Measurements from ENCODE around the gene ZP1.
A peak's percentile ranks its signal among the peaks of the same experiment; 100 is the strongest.

ZP1 gene

GRCh38 chr11:60878245-60879101 is 11.1 kb downstream of the ZP1 start:
- no peak overlapping the region for H3K4me3 Mint-ChIP-seq
- H3K27ac Mint-ChIP-seq, result no peak overlapping the region
- no peaks in the 10 kb centered on the region for H3K9me3 Mint-ChIP-seq
- DNase-seq (no peak), ATAC-seq (no peak)
- no peaks in the 10 kb centered on the region for H3K27me3 Mint-ChIP-seq
- peaks cover under 1% of the 10 kb centered on the region for H3K4me1 Mint-ChIP-seq

- Mint-ChIP-seq H3K4me3 (no peak overlapping the region), H3K4me1 (no peaks in the 10 kb centered on the region), H3K27me3 (no peaks in the 10 kb centered on the region), H3K27ac (no peak overlapping the region), H3K9me3 (no peaks in the 10 kb centered on the region)
- ATAC-seq, result no peak
- no peak for DNase-seq
Observed at GRCh38 chr11:60879104-60879503, 11.8 kb downstream of the ZP1 start.

GRCh38 chr11:60879971-60880588 is 12.7 kb downstream of the ZP1 start:
- Mint-ChIP-seq H3K27ac (no peak overlapping the region), H3K27me3 (no peaks in the 10 kb centered on the region), H3K9me3 (no peaks in the 10 kb centered on the region), H3K4me3 (no peak overlapping the region), H3K4me1 (no peaks in the 10 kb centered on the region)
- ATAC-seq (no peak), DNase-seq (no peak)

- Mint-ChIP-seq H3K4me1 (no peaks in the 10 kb centered on the region), H3K4me3 (no peak overlapping the region), H3K9me3 (no peaks in the 10 kb centered on the region), H3K27ac (no peak overlapping the region), H3K27me3 (no peaks in the 10 kb centered on the region)
- no peak for ATAC-seq
- DNase-seq, result no peak
Observed at GRCh38 chr11:60880643-60881282, 13.4 kb downstream of the ZP1 start.

GRCh38 chr11:60887556-60887955 is 20.2 kb downstream of the ZP1 start:
- Mint-ChIP-seq H3K9me3 (no peaks in the 10 kb centered on the region), H3K4me3 (no peak overlapping the region), H3K4me1 (no peaks in the 10 kb centered on the region), H3K27ac (no peak overlapping the region), H3K27me3 (no peaks in the 10 kb centered on the region)
- DNase-seq, result peak in 1 of 2 donors; percentile 34
- ATAC-seq, result peak; percentile 95

GRCh38 chr11:60889869-60890311 is 22.5 kb downstream of the ZP1 start:
- peak overlapping the region; percentile 50 to 85 for H3K27ac Mint-ChIP-seq
- no peaks in the 10 kb centered on the region for H3K4me1 Mint-ChIP-seq
- no peaks in the 10 kb centered on the region for H3K9me3 Mint-ChIP-seq
- no peak for DNase-seq
- ATAC-seq, result no peak
- H3K4me3 Mint-ChIP-seq, result no peak overlapping the region
- H3K27me3 Mint-ChIP-seq, result no peaks in the 10 kb centered on the region

GRCh38 chr11:60890696-60891095 is 23.4 kb downstream of the ZP1 start:
- ATAC-seq (no peak), DNase-seq (no peak)
- Mint-ChIP-seq H3K4me1 (no peaks in the 10 kb centered on the region), H3K27me3 (no peaks in the 10 kb centered on the region), H3K4me3 (no peak overlapping the region), H3K9me3 (no peaks in the 10 kb centered on the region), H3K27ac (no peak overlapping the region)

- DNase-seq (no peak), ATAC-seq (no peak)
- peak overlapping the region in 1 of 2 donors; percentile 54 for H3K27ac Mint-ChIP-seq
- H3K4me3 Mint-ChIP-seq, result no peak overlapping the region
- H3K27me3 Mint-ChIP-seq, result no peaks in the 10 kb centered on the region
- no peaks in the 10 kb centered on the region for H3K9me3 Mint-ChIP-seq
- H3K4me1 Mint-ChIP-seq, result no peaks in the 10 kb centered on the region
Observed at GRCh38 chr11:60891103-60891741, 23.9 kb downstream of the ZP1 start.

GRCh38 chr11:60895687-60896086 is 28.3 kb downstream of the ZP1 start:
- ATAC-seq (no peak), DNase-seq (no peak)
- H3K27me3 Mint-ChIP-seq, result no peaks in the 10 kb centered on the region
- no peaks in the 10 kb centered on the region for H3K9me3 Mint-ChIP-seq
- H3K27ac Mint-ChIP-seq, result no peak overlapping the region
- H3K4me3 Mint-ChIP-seq, result no peak overlapping the region
- H3K4me1 Mint-ChIP-seq, result peaks cover 10% of the 10 kb centered on the region

GRCh38 chr11:60897496-60897895 is 30.2 kb downstream of the ZP1 start:
- no peak overlapping the region for H3K27ac Mint-ChIP-seq
- ATAC-seq (no peak), DNase-seq (no peak)
- H3K4me1 Mint-ChIP-seq, result peaks cover 14% of the 10 kb centered on the region
- no peaks in the 10 kb centered on the region for H3K27me3 Mint-ChIP-seq
- no peak overlapping the region for H3K4me3 Mint-ChIP-seq
- no peaks in the 10 kb centered on the region for H3K9me3 Mint-ChIP-seq

GRCh38 chr11:60899046-60899936 is 31.9 kb downstream of the ZP1 start:
- Mint-ChIP-seq H3K27me3 (no peaks in the 10 kb centered on the region), H3K27ac (no peak overlapping the region), H3K4me3 (no peak overlapping the region), H3K9me3 (no peaks in the 10 kb centered on the region), H3K4me1 (peaks cover 27% of the 10 kb centered on the region)
- peak; percentile 78 for ATAC-seq
- DNase-seq, result peak in 1 of 2 donors; percentile 41

GRCh38 chr11:60899977-60900376 is 32.6 kb downstream of the ZP1 start:
- DNase-seq (no peak), ATAC-seq (no peak)
- Mint-ChIP-seq H3K9me3 (no peaks in the 10 kb centered on the region), H3K4me3 (no peak overlapping the region), H3K27ac (no peak overlapping the region), H3K27me3 (no peaks in the 10 kb centered on the region), H3K4me1 (peaks cover 33% of the 10 kb centered on the region)

GRCh38 chr11:60900673-60901404 is 33.5 kb downstream of the ZP1 start:
- no peak overlapping the region for H3K27ac Mint-ChIP-seq
- DNase-seq, result no peak
- no peaks in the 10 kb centered on the region for H3K27me3 Mint-ChIP-seq
- no peaks in the 10 kb centered on the region for H3K9me3 Mint-ChIP-seq
- H3K4me1 Mint-ChIP-seq, result peaks cover 41% of the 10 kb centered on the region
- no peak overlapping the region for H3K4me3 Mint-ChIP-seq
- no peak for ATAC-seq

- Mint-ChIP-seq H3K9me3 (no peaks in the 10 kb centered on the region), H3K4me3 (no peak overlapping the region), H3K27ac (peak overlapping the region; percentile 4 to 69), H3K27me3 (no peaks in the 10 kb centered on the region), H3K4me1 (peaks cover 50% of the 10 kb centered on the region)
- no peak for DNase-seq
- no peak for ATAC-seq
Observed at GRCh38 chr11:60902625-60903024, 35.3 kb downstream of the ZP1 start.
